Upper lobe of right lung (tissue), 1 donor: ENCODE results near the gene C1QTNF8. TPM values are rescaled to one million over a fixed set of nuclear protein-coding genes. Genes with fewer than 3 reads are reported as not detected.

ENCODE experiments used
- ATAC-seq: fragments of 200-7000 bp; cut with Tn5 transposase; one replicate; pipeline ENCODE4 v1.9.1; 2020; ENCODE audit warnings: mild to moderate bottlenecking, moderate library complexity
- DNase-seq: peaks from one replicate; pipeline ENCODE4 v3.0.0-alpha.2; 2020
- H3K27ac ChIP-seq: fragments of 200-600 bp; one replicate; pipeline ENCODE4 v1.8.0; 2022
- H3K27me3 ChIP-seq: fragments of 200-600 bp; one replicate; pipeline ENCODE4 v1.8.0; 2022; ENCODE audit warnings: mild to moderate bottlenecking
- H3K36me3 ChIP-seq: fragments of 200-600 bp; one replicate; pipeline ENCODE4 v1.8.0; 2022
- H3K4me1 ChIP-seq: fragments of 200-600 bp; one replicate; pipeline ENCODE4 v1.8.0; 2022
- H3K4me3 ChIP-seq: fragments of 200-600 bp; one replicate; pipeline ENCODE4 v1.8.0; 2022; ENCODE audit warnings: mild to moderate bottlenecking
- H3K9me3 ChIP-seq: fragments of 200-600 bp; one replicate; pipeline ENCODE4 v1.8.0; 2022
- intact Hi-C: fragments of 100-400 bp; cut with DNase I; formaldehyde crosslinking; loops from one replicate; pipeline ENCODE4 v1.11.0; 2022
- total RNA-seq: library from RNA; stranded (reverse); fragmentation: NEBNext Ultra II Directional; extraction: Animal tissue kit (Norgen Biotek cat#: 25700); gene quantifications from one replicate; pipeline ENCODE4 v1.2.1, GENCODE V29; 2021
- TF ChIP-seq, protein P1 (sequence below): fragments of 200-600 bp; IDR thresholded peaks from one replicate; pipeline ENCODE4 v1.8.0; 2022; ENCODE audit warnings: antibody characterized with exemption
- donor health status: DM: no; HTN: yes; CAD: no; lungs with severe emphysema.

The C1QTNF8 gene
- total RNA-seq, 1 donor from 2014 or later: not detected

DNA sequence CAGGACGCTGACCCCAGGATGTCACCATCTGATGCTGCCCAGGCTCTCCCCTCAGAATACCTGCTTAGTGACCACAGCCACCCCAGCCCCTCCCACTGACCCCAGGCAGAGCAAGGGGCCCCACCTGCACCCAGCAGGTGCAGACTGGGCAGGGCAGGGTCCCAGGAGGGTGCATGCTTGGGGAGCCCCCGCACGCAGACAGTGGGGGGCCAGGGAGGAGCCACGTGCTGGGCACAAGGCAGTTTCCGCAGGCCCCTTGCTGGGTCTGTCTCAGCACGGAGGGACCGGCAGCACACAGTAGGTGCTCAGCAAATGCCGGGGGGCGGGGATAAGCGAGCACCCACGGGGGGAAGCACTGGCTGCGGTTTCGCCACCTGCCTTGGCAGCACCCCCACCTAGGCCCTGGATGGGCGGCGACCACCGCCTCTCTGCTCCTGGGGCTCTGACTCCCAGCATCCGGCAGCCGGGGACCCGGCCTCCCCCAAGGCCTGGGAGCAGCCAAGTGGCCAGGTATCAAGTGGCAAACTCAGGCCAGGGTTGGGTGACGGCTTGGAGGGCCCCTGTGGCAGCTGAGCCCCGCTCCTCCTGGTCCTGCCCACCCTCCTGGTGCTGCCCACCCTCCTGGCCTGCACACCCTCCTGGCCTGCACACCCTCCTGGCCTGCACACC lies 42.2 kb downstream of the C1QTNF8 start:
- no peak for DNase-seq
- no peaks in the 10 kb centered on the region for H3K36me3 ChIP-seq
- intact Hi-C loops: loop anchor here (10.0 kb wide), 1 partner anchor 239 kb away; no protein-coding TSS in a partner anchor

DNA sequence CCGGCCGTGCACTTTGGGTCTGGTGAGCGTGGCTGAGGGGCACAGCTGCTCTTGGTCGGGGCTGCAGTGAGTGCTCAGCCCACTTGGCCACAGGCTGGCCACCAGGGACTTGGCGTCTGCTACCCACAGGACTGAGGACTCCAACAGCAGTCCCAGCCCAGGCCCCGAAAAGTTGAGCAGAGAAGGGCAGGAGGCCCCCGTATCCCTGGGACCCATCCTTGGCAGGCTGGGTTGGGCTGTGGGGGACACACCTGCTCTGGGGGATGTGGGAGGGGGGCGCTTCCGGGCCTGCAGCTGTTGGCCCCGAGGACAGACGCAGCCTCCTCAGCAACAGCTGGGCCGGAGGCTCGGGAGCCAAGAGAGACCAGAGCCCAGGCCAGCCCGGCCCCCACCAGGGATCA lies 42.9 kb downstream of the C1QTNF8 start:
- H3K36me3 ChIP-seq: no peaks in the 10 kb centered on the region
- H3K4me1 ChIP-seq: no peaks in the 10 kb centered on the region
- intact Hi-C loops: loop anchor here (10.0 kb wide), 1 partner anchor 238 kb away; no protein-coding TSS in a partner anchor
- no peak for DNase-seq
- peaks cover 34% of the 10 kb centered on the region for H3K27me3 ChIP-seq
- ATAC-seq: no peak
- no peak overlapping the region for H3K27ac ChIP-seq
- H3K9me3 ChIP-seq: no peaks in the 10 kb centered on the region
- H3K4me3 ChIP-seq: no peak overlapping the region
- TF ChIP-seq, protein P1, sequence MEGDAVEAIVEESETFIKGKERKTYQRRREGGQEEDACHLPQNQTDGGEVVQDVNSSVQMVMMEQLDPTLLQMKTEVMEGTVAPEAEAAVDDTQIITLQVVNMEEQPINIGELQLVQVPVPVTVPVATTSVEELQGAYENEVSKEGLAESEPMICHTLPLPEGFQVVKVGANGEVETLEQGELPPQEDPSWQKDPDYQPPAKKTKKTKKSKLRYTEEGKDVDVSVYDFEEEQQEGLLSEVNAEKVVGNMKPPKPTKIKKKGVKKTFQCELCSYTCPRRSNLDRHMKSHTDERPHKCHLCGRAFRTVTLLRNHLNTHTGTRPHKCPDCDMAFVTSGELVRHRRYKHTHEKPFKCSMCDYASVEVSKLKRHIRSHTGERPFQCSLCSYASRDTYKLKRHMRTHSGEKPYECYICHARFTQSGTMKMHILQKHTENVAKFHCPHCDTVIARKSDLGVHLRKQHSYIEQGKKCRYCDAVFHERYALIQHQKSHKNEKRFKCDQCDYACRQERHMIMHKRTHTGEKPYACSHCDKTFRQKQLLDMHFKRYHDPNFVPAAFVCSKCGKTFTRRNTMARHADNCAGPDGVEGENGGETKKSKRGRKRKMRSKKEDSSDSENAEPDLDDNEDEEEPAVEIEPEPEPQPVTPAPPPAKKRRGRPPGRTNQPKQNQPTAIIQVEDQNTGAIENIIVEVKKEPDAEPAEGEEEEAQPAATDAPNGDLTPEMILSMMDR: no peak

More for the DNA sequence above, 42.2 kb downstream of the C1QTNF8 start:
- H3K27ac ChIP-seq: no peak overlapping the region
- no peaks in the 10 kb centered on the region for H3K9me3 ChIP-seq
- ATAC-seq: no peak
- TF ChIP-seq, protein P1: no peak
- H3K4me1 ChIP-seq: no peaks in the 10 kb centered on the region
- H3K4me3 ChIP-seq: no peak overlapping the region
- peaks cover 29% of the 10 kb centered on the region for H3K27me3 ChIP-seq

DNA sequence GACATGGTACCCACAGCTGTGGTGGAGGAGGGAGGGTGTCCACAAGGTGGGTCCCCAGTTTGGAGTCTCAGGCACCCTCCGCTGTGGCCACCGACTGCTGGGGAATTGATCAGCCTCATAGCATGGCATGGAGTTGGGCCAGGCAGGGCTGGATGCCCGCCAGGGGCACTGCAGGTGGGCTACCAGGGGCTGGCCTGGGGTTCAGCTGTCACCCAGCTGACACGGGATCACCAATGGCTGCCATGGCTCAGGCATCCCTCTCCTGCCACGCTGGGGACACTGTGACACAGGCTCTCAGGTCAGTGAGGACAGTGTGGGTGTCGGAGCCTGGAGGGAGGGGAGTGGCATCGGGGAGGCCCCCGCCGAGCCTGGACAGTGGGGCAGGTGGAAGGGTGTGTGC lies 43.3 kb downstream of the C1QTNF8 start:
- H3K36me3 ChIP-seq: no peaks in the 10 kb centered on the region
- ATAC-seq (no peak), DNase-seq (no peak)
- TF ChIP-seq, protein P1: no peak
- peaks cover 38% of the 10 kb centered on the region for H3K27me3 ChIP-seq
- no peak overlapping the region for H3K4me3 ChIP-seq
- H3K9me3 ChIP-seq: no peaks in the 10 kb centered on the region
- intact Hi-C loops: loop anchor here (10.0 kb wide), 1 partner anchor 238 kb away; no protein-coding TSS in a partner anchor
- H3K27ac ChIP-seq: no peak overlapping the region
- no peaks in the 10 kb centered on the region for H3K4me1 ChIP-seq

DNA sequence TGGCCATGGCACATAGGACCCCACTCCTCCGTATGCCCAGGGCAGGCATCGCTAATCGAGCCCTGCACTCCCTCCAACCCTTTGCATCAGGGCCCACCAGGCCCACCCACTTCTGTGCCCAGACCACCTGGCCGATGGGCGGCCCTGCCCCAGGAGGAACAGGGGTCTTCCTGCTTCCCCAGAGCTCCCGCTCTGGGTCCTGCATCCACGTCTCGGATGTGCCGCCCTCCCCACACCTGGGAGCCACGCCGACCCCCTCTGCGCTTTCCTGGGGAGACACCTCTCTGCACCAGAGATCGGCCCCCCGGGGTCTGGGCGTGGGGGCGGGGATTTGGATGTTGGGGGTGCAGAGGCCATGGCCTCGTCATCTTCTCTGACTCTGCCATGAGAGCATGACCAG lies 44.6 kb downstream of the C1QTNF8 start:
- no peaks in the 10 kb centered on the region for H3K4me1 ChIP-seq
- intact Hi-C loops: loop anchor here (10.0 kb wide), 1 partner anchor 237 kb away; no protein-coding TSS in a partner anchor
- ATAC-seq: no peak
- H3K36me3 ChIP-seq: no peaks in the 10 kb centered on the region
- H3K27ac ChIP-seq: no peak overlapping the region
- H3K27me3 ChIP-seq: peaks cover 36% of the 10 kb centered on the region
- TF ChIP-seq, protein P1: no peak
- H3K4me3 ChIP-seq: no peak overlapping the region
- no peaks in the 10 kb centered on the region for H3K9me3 ChIP-seq
- DNase-seq: no peak

DNA sequence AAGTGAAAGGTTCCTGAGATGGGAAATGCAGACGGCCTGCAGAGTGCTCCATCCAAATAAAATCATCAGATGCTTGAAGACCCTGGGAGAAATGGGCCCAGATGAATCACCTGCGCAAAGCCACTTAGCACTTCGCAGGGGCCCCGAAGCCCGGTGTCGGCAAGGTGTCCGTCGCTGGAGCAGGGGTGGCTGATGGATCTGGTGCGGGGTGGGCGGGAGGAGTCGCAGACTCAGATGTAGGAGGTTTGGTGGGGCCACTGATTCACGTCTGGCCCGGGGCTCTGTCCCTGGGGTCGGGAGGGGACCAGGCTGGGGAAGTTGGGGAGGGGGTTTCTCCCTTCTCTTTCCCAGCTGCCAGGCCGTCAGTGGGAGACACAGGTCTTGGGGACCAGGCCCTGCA lies 45.1 kb downstream of the C1QTNF8 start:
- ATAC-seq (no peak), DNase-seq (no peak)
- intact Hi-C loops: loop anchor here (10.0 kb wide), 1 partner anchor 236 kb away; no protein-coding TSS in a partner anchor
- Histone ChIP-seq H3K36me3 (no peaks in the 10 kb centered on the region), H3K4me3 (no peak overlapping the region), H3K4me1 (no peaks in the 10 kb centered on the region), H3K27me3 (peaks cover 41% of the 10 kb centered on the region), H3K27ac (no peak overlapping the region), H3K9me3 (no peaks in the 10 kb centered on the region)
- TF ChIP-seq, protein P1: no peak
